GM12878 (cell line): ENCODE data around the gene CYB5RL. TPM values are rescaled to one million over a fixed set of nuclear protein-coding genes. Genes with fewer than 3 reads are reported as not detected.

Source experiments
- ATAC-seq: fragments of 200-7000 bp; cut with Tn5 transposase; 3 replicates; pipeline ENCODE4 v1.9.1; 2020; ENCODE audit warnings: mild to moderate bottlenecking, moderate library complexity
- BruUV-seq: library from RNA; stranded (reverse); fragments of 400-500 nt; replicated peaks from 2 replicates; lab custom pipeline; 2021; lab: Mats Ljungman, UMichigan
- CTCF ChIA-PET: fragments of 300-600 bp; sonication (Branson Sonifier 250); formaldehyde crosslinking; extraction: SDS; loops from one replicate; lab custom pipeline; 2021; ENCODE audit warnings: inconsistent platforms; lab: Yijun Ruan, JAX
- POLR2A ChIA-PET: fragments of 350-600 bp; formaldehyde crosslinking; extraction: SDS; loops from one replicate; lab custom pipeline; 2021; ENCODE audit warnings: inconsistent platforms; lab: Charles Lee
- RAD21 ChIA-PET: fragments of 300-600 bp; sonication (Branson Sonifier 250); formaldehyde crosslinking; loops from one replicate; lab custom pipeline; 2023; ENCODE audit warnings: antibody characterized with exemption; ENCODE audit not compliant: unreplicated experiment; lab: Charles Lee
- SMC1A ChIA-PET: fragments of 300-600 bp; sonication (Branson Sonifier 250); formaldehyde crosslinking; loops from one replicate; lab custom pipeline; 2023; ENCODE audit not compliant: unreplicated experiment, uncharacterized antibody; lab: Charles Lee
- DNase-seq: peaks from one replicate; pipeline ENCODE4 v3.0.0-alpha.2; 2011; ENCODE audit warnings: low read depth, low spot score
- FAIRE-seq: peaks from 3 replicates; lab custom pipeline; 2011; peaks lifted over from hg19 to GRCh38; lab: Jason Lieb, UNC
- H2AFZ ChIP-seq: 2 replicates; pipeline ENCODE4 v1.6.0; 2011; ENCODE audit warnings: low read depth, low read length, control low read depth; ENCODE audit not compliant: control insufficient read depth
- H3K27ac ChIP-seq: 2 replicates; pipeline ENCODE4 v1.5.1; 2011; ENCODE audit warnings: control low read depth; ENCODE audit not compliant: control insufficient read depth, insufficient read depth
- H3K27me3 ChIP-seq, 2 experiments: replicated peaks in 1 of 2; 2 replicates each; pipeline versions ENCODE4 v1.6.0 to v1.6.1; 2011; ENCODE audit warnings: low read length in 1 of 2; ENCODE audit not compliant: control insufficient read depth in 2 of 2, insufficient read depth in 2 of 2
- H3K36me3 ChIP-seq, 2 experiments: 2 replicates each; pipeline ENCODE4 v1.5.1; 2011; ENCODE audit warnings: low read length in 1 of 2; ENCODE audit not compliant: control insufficient read depth in 2 of 2, insufficient read depth in 2 of 2
- H3K4me1 ChIP-seq: 2 replicates; pipeline ENCODE4 v1.6.1; 2011; ENCODE audit warnings: mild to moderate bottlenecking, low read length, moderate library complexity, mixed read lengths; ENCODE audit not compliant: control insufficient read depth, insufficient read depth
- H3K4me2 ChIP-seq: 2 replicates; pipeline ENCODE4 v1.6.0; 2011; ENCODE audit warnings: control low read depth; ENCODE audit not compliant: control insufficient read depth, insufficient read depth
- H3K4me3 ChIP-seq: fragments of 200-600 bp; sonication (generic); 2 replicates; pipeline ENCODE4 v1.5.1; 2016
- H3K79me2 ChIP-seq: 2 replicates; pipeline ENCODE4 v1.6.0; 2011; ENCODE audit warnings: low read length; ENCODE audit not compliant: control insufficient read depth, insufficient read depth
- H3K9ac ChIP-seq: 2 replicates; pipeline ENCODE4 v1.8.0; 2011; ENCODE audit warnings: low read length, control low read depth, mixed read lengths; ENCODE audit not compliant: control insufficient read depth, insufficient read depth
- H3K9me3 ChIP-seq: replicated peaks from 3 replicates; pipeline ENCODE4 v1.5.1; 2011; ENCODE audit warnings: mild to moderate bottlenecking, low read length; ENCODE audit not compliant: control insufficient read depth, insufficient read depth
- H4K20me1 ChIP-seq: 2 replicates; pipeline ENCODE4 v1.6.0; 2011; ENCODE audit not compliant: control insufficient read depth, insufficient read depth
- CEBPB ChIP-seq, 2 experiments: fragments of 150-350 bp in 1 of 2; IDR thresholded peaks; 2 replicates each; pipeline ENCODE4 v1.6.1; 2012 to 2014; ENCODE audit warnings: low read depth in 2 of 2, low read length in 2 of 2, borderline replicate concordance in 1 of 2, inconsistent platforms in 1 of 2
- FOXM1 ChIP-seq: IDR thresholded peaks from 2 replicates; pipeline ENCODE4 v1.6.1; 2012; ENCODE audit warnings: low read depth, mild to moderate bottlenecking, inconsistent platforms, low read length, moderate library complexity
- IKZF1 ChIP-seq: fragments of 450-650 bp; conservative IDR thresholded peaks from 2 replicates; pipeline ENCODE4 v1.6.1; 2017; ENCODE audit warnings: antibody characterized with exemption, mild to moderate bottlenecking
- NR2C2 ChIP-seq: IDR thresholded peaks from 2 replicates; pipeline ENCODE4 v1.6.1; 2011; ENCODE audit warnings: borderline replicate concordance, low read depth; ENCODE audit not compliant: control insufficient read depth, insufficient read length
- POLR2A ChIP-seq: IDR thresholded peaks from 2 replicates; pipeline ENCODE4 v1.6.1; 2011; ENCODE audit warnings: low read depth, mild to moderate bottlenecking, low read length
- POLR2AphosphoS5 ChIP-seq: IDR thresholded peaks from 2 replicates; pipeline ENCODE4 v1.6.1; 2011; ENCODE audit warnings: mild to moderate bottlenecking, low read length, inconsistent platforms
- SMARCA5 ChIP-seq: fragments of 450-650 bp; IDR thresholded peaks from 2 replicates; pipeline ENCODE4 v1.6.1; 2017; ENCODE audit warnings: mild to moderate bottlenecking
- SPI1 ChIP-seq: IDR thresholded peaks from 2 replicates; pipeline ENCODE4 v1.6.1; 2011; ENCODE audit warnings: low read depth, mild to moderate bottlenecking, low read length, moderate library complexity, borderline replicate concordance; ENCODE audit not compliant: insufficient read depth
- WGBS: methylation state at CpG from one replicate; pipeline ENCODE4 v1.1.6; 2016; ENCODE audit warnings: low lambda C conversion rate; ENCODE audit not compliant: insufficient replicate concordance, insufficient coverage; ENCODE audit errors: missing lambda C conversion rate; 5-methylcytosine and 5-hydroxymethylcytosine counted together
- in situ Hi-C: fragments of 300-500 bp; cut with MboI; formaldehyde crosslinking; loops from 9 replicates; pipeline ENCODE4 v1.14.3; 2018; ENCODE audit warnings: mixed read lengths
- intact Hi-C: fragments of 100-400 bp; cut with micrococcal nuclease; formaldehyde crosslinking; loops from one replicate; pipeline ENCODE4 v1.14.2; 2022; ENCODE audit not compliant: unreplicated experiment
- polyA plus RNA-seq, 11 experiments: library from polyadenylated mRNA; depleted of rRNA in 4 of 11; unstranded in 6 of 11; stranded (reverse) in 5 of 11; fragments of >200 nt; fragmentation: Nextera tagmentation in 4 of 11; fragmentation: Illumina TruSeq in 1 of 11; extraction: Ambion mirVana in 4 of 11; extraction: Trizol in 1 of 11; gene quantifications; 1 replicate in 1 of 11; 2 replicates in 10 of 11; pipeline versions ENCODE4 v1.2.1 to v1.2.3, GENCODE V29; 2011 to 2016; ENCODE audit warnings: inconsistent platforms in 2 of 11, missing spikeins in 2 of 11, low read depth in 1 of 11
- total RNA-seq, 4 experiments: library from RNA; depleted of rRNA in 3 of 4; stranded (reverse); fragments of >200 nt in 3 of 4; fragmentation: Illumina TruSeq in 1 of 4; extraction: Trizol in 1 of 4; gene quantifications; 2 replicates each; pipeline versions ENCODE4 v1.2.1 to v1.2.3, GENCODE V29; 2013 to 2021

The CYB5RL gene
- total and polyA plus RNA-seq, 10 of the 15 experiments (the other 5 are each of a cell fraction or from before 2014, with no cell fraction given), result 3.1 to 8.7 (median 7.2) TPM

GRCh38 chr1:54221113-54221834 lies 21.4 kb upstream of the CYB5RL start:
- BruUV-seq, result no TSS peak
- no peak overlapping the region for H3K27ac ChIP-seq
- H3K36me3 ChIP-seq, result peaks cover 18 to 19% of the 10 kb centered on the region in 2 experiments
- no peaks in the 10 kb centered on the region for H3K9me3 ChIP-seq
- in situ Hi-C loops (no loop called here), intact Hi-C loops (no loop called here)
- no peaks in the 10 kb centered on the region for H4K20me1 ChIP-seq
- ChIA-PET CTCF (no interaction called here), SMC1A (no interaction called here), POLR2A (no interaction called here), RAD21 (no interaction called here)
- H3K4me3 ChIP-seq, result no peak overlapping the region
- DNase-seq (no peak), FAIRE-seq (no peak), ATAC-seq (peak; percentile 19; the same call in 2 of the 3 replicates)
- H2AFZ ChIP-seq, result no peak overlapping the region
- H3K79me2 ChIP-seq, result no peaks in the 10 kb centered on the region
- H3K4me1 ChIP-seq, result no peaks in the 10 kb centered on the region
- 83% methylated on average over 12 of the region's 12 CpGs for WGBS
- H3K27me3 ChIP-seq, result no peaks in the 10 kb centered on the region
- H3K4me2 ChIP-seq, result no peak overlapping the region
- no peak overlapping the region for H3K9ac ChIP-seq
- TF ChIP-seq POLR2A (peak; percentile 56), SPI1 (peak; percentile 23; the same call in 1 of the 2 replicates), POLR2AphosphoS5 (peak; percentile 6; the same call in 1 of the 2 replicates), SMARCA5 (no peak)

- SMC1A ChIA-PET, result no interaction called here
- H3K79me2 ChIP-seq, result no peaks in the 10 kb centered on the region
- no peak overlapping the region for H3K4me2 ChIP-seq
- RAD21 ChIA-PET, result interaction anchor here (0.5 kb wide), 1 partner anchor 266 kb away, joined by 3 read pairs; no protein-coding TSS in a partner anchor
- intact Hi-C loops, result no loop called here
- H3K4me1 ChIP-seq, result no peaks in the 10 kb centered on the region
- no peaks in the 10 kb centered on the region for H3K27me3 ChIP-seq
- H2AFZ ChIP-seq, result no peak overlapping the region
- no peaks in the 10 kb centered on the region for H3K9me3 ChIP-seq
- in situ Hi-C loops, result no loop called here
- BruUV-seq, result no TSS peak
- no peaks in the 10 kb centered on the region for H4K20me1 ChIP-seq
- 81% methylated on average over 17 of the region's 18 CpGs for WGBS
- no peak overlapping the region for H3K9ac ChIP-seq
- POLR2A ChIA-PET, result interaction anchor here (0.6 kb wide), 1 partner anchor 198 kb away, joined by 3 read pairs; no protein-coding TSS in a partner anchor
- FAIRE-seq (no peak), DNase-seq (no peak), ATAC-seq (no peak)
- no peak overlapping the region for H3K4me3 ChIP-seq
- H3K36me3 ChIP-seq, result peaks cover 19 to 23% of the 10 kb centered on the region in 2 experiments
- no peak for TF ChIP-seq NR2C2
- 0 out of 2 replicates have a peak, but pooled peaks have one; percentile 33 for TF ChIP-seq POLR2A
- no peak for TF ChIP-seq IKZF1
- TF ChIP-seq FOXM1, result no peak
- no peak for TF ChIP-seq CEBPB (IDR thresholded peaks at IDR 0.05; ENCODE audit: borderline replicate concordance in 1 of 2, low read depth in 2 of 2, low read length in 2 of 2)
- no peak overlapping the region for H3K27ac ChIP-seq
- CTCF ChIA-PET, result no interaction called here
Observed at GRCh38 chr1:54220004-54220811, 20.4 kb upstream of the CYB5RL start.
